GM23338 (cell line): ENCODE measurements around the gene COL6A3.

Source experiments
- ZNF331 ChIP-seq: fragments of 250-450 bp; sonication (Bioruptor Pico); IDR thresholded peaks from 2 replicates; pipeline ENCODE4 v1.5.0; 2020; ENCODE audit warnings: low read depth, mild to moderate bottlenecking, moderate library complexity
- TF ChIP-seq, protein P1 (sequence below), 2 experiments: fragments of 200-600 bp in 1 of 2; sonication (generic) in 1 of 2; conservative IDR thresholded peaks; 2 replicates each; pipeline versions ENCODE4 v1.5.1 to v1.6.1; 2016 to 2017; ENCODE audit warnings: antibody characterized with exemption in 2 of 2, low read depth in 2 of 2, mild to moderate bottlenecking in 2 of 2, moderate library complexity in 1 of 2

GRCh38 chr2:237391140-237391539, 22.8 kb downstream of the COL6A3 start:
- TF ChIP-seq, protein P1, sequence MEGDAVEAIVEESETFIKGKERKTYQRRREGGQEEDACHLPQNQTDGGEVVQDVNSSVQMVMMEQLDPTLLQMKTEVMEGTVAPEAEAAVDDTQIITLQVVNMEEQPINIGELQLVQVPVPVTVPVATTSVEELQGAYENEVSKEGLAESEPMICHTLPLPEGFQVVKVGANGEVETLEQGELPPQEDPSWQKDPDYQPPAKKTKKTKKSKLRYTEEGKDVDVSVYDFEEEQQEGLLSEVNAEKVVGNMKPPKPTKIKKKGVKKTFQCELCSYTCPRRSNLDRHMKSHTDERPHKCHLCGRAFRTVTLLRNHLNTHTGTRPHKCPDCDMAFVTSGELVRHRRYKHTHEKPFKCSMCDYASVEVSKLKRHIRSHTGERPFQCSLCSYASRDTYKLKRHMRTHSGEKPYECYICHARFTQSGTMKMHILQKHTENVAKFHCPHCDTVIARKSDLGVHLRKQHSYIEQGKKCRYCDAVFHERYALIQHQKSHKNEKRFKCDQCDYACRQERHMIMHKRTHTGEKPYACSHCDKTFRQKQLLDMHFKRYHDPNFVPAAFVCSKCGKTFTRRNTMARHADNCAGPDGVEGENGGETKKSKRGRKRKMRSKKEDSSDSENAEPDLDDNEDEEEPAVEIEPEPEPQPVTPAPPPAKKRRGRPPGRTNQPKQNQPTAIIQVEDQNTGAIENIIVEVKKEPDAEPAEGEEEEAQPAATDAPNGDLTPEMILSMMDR (conservative IDR thresholded peaks at IDR 0.05; ENCODE audit: low read depth in 2 of 2) = no peak
- TF ChIP-seq ZNF331 = no peak
